ENCODE results near the gene AKR1C3.
"Not testable (repeated sequence)": the region's sequence is repeated elsewhere in the genome, so short reads cannot be mapped to it uniquely, and the experiment has no call there.

AKR1C3 gene

GRCh38 chr10:5088703-5089261 lies 5.4 kb upstream of the AKR1C3 start:
- DNase-seq (ENCODE audit: low read depth) = no peak

DNA sequence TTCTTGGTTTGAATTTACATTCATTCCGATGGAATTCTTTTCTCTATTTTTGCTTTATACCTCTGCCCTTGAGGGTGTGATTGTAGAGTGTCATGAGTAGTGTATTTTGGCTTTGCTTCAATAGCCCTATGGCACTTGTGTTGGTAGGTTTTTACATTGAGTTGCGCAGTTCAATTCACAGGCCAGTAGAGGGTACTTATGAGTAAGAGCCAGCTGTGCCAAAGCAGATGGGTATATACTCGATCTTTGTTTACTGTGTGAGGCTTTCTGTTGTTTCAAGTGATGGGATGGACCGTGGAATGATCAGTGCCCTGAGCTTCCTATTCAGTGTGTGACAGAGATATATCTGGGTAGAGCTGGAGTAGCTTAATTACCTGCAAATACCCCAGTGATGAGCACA lies 4.3 kb upstream of the AKR1C3 start:
- DNase-seq (ENCODE audit: low read depth) = peak; percentile 48

GRCh38 chr10:5090551-5090950 lies 3.7 kb upstream of the AKR1C3 start:
- no peak for DNase-seq (ENCODE audit: low read depth)

DNA sequence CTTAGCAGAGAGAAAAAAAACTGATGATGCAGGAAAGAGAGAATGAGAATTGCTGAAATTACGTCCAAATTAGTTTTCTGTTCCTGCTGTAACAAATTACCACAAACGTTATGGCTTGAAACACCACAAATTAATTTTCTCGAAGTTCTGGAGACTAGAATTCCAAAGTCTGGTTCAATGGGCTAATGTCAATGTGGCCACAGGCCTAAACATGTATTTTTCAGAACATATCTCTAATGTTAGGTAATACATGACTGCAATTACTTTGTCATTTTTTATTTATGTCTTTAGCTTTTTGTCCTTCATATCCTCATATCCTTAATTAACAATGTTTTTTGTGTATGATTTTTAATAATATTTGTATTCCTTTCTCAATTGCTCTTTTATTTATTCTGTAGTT lies 3.0 kb upstream of the AKR1C3 start:
- no peak for DNase-seq (ENCODE audit: low read depth)

DNA sequence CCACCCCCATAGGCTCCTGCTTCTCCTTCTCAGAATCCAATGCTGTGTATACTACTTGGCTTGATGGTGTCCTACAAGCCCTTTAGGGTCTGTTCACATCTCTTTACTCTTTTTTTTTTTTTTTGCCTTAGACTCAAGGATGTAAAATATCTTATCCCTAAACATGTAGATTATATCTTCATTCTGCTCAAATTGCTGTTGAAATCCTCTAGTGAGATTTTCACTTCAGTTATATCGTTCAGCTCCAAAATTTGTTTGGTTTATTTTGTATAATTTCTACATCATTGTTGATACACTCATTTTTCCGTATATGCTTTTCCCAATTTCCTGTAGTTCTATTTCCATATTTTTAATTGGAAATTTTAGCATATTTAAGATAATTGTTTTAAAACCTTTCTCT lies 1.8 kb upstream of the AKR1C3 start:
- no peak for DNase-seq (ENCODE audit: low read depth)

DNA sequence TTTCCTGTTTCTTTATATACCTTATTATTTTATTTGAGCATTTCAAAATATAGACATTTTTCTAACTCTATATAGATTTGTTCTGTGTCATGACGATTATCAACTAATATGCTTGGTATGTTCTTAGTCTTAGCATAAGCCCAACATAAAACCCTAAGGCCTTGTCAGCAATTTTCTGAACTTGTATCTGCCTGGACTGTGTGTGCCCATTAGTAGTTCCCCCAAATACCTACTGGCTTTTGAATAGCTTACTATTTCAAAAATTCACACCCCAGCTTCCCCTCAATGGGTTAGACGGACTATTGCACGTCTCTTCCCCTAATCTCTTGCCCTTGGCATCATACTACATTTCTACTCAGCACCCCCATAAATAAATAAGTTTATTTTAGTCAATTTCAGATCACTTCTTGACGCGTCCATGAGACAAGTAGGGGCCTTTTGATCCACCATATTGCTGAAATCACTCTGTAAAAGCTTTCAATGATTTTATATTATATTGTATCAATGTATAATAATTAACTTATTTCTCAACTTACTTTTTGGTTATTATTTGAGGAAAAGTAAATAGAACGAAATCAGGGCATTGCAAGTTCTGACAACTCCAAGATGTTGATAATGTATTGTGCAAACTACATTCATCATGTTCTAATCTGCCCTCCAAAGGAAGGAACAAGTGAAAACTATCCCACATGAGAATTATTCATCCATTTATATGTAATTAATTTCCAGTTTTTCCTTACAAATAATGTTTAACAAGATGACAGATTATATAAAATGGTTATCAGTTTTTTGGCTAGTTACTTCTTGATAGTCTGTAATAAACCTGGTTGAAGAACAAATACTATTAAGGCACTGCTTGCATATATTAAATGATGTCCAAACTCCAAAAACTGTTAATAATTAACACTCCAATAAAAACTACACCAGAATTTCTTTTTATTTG lies 1.1 kb upstream of the AKR1C3 start:
- DNase-seq (ENCODE audit: low read depth) = no peak

DNA sequence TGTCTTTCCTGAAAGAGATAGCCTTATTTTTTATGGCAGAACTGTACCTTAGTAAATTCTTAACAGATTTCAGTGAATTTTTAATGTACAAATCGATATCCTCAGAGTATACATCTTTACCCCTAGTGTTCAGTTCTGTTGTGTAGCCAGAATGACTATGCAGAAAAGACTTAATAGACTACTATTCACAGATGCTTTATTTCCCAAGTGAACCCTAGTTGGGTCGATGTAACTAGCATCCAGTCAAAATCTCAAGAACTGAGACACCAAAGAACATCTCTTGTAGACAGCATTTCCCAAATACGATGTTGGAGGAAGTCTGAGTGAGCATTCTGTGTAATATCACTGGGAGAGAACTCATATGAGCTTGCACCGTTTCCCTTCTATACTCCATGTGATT lies 1.5 kb downstream of the AKR1C3 start:
- DNase-seq (ENCODE audit: low read depth) = no peak

DNA sequence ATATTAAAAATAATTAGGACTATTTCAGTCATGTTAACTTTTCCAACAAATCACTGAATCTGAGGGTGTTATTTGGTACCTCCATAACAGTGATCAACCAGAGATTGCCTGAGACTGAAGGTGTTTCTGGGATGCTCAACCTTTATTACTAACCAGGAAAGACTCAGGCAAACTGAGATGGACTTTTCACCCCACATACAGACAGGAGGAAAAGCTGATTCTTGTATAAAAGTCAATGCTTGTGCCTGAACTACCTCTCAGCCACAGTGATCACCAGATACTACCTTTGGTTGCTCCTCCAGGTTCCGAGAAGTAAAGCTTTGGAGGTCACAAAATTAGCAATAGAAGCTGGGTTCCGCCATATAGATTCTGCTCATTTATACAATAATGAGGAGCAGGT lies 1.9 kb downstream of the AKR1C3 start:
- DNase-seq (ENCODE audit: low read depth) = no peak

DNA sequence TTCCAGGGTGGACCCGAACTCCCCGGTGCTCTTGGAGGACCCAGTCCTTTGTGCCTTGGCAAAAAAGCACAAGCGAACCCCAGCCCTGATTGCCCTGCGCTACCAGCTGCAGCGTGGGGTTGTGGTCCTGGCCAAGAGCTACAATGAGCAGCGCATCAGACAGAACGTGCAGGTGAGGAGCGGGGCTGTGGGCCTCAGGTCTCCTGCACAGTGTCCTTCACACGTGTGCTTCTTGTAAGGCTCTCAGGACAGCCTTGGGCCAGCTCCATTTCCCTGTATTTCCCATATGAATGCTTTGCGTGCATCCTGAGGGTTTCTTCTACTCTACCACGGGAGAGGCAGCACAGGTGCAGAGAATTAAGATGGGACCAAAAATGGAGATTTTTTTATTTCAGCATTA lies 8.3 kb downstream of the AKR1C3 start:
- DNase-seq (ENCODE audit: low read depth) = not testable (repeated sequence)

- DNase-seq (ENCODE audit: low read depth) = no peak
Observed at GRCh38 chr10:5103481-5103880, 9.3 kb downstream of the AKR1C3 start.

DNA sequence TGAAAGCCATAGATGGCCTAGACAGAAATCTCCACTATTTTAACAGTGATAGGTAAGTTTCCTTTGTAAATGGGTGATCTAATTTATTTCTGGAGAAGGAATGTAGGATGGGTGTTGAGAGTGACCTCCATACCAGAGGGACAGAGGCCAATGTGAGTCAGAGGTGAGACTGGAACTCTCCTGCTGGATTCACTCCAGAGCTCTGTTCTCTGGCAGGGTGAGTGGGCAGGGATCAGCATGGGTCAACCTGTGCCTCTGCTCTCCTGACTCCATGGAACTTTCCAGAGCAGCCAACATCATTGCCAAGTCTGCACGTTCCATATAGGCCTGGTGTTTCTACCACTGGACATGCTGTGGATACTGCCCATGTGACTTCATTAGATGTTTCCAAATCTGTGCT lies 11.4 kb downstream of the AKR1C3 start:
- no peak for DNase-seq (ENCODE audit: low read depth)

DNA sequence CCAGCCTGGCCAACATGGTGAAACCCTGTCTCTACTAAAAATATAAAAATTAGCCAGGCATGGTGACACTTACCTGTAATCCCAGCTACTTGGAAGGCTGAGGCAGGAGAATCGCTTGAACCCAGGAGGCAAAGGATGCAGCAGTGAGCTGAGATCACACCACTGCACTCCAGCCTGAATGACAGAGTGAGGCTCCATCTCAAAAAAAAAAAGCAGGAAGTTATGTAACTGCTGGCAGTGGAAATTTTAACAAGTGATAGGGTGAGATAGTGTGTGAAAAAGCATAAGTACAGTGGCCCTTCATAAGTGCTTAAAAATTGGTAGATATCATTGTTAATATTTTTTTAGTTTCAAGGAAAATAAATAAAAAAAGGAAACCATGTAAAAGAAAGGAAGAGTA lies 12.3 kb downstream of the AKR1C3 start:
- no peak for DNase-seq (ENCODE audit: low read depth)

- DNase-seq (ENCODE audit: low read depth) = no peak
Observed at GRCh38 chr10:5107860-5108526, 13.8 kb downstream of the AKR1C3 start.

- DNase-seq (ENCODE audit: low read depth) = no peak
Observed at GRCh38 chr10:5108658-5109416, 14.6 kb downstream of the AKR1C3 start.

- not testable (repeated sequence) for DNase-seq (ENCODE audit: low read depth)
Observed at GRCh38 chr10:5109861-5110260, 15.6 kb downstream of the AKR1C3 start.

DNA sequence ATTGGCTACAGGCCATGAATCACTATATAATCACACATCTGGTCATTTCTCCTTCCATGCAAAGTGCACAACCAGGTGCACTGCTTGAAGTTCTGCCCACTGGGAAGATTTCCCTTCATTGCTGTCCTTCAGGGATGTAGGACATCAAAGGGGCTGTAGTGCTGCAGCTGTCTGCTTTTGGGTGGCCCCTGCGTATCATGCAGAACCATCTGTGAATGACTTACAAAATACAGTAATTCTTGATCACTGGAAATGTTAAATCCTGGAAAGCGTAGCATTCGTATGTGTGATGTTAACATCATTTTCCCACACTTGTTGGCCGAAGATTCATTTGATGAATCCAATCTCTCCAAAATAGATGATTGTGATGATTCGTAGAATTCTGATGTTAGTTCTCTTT lies 22.4 kb downstream of the AKR1C3 start:
- no peak for DNase-seq (ENCODE audit: low read depth)

DNA sequence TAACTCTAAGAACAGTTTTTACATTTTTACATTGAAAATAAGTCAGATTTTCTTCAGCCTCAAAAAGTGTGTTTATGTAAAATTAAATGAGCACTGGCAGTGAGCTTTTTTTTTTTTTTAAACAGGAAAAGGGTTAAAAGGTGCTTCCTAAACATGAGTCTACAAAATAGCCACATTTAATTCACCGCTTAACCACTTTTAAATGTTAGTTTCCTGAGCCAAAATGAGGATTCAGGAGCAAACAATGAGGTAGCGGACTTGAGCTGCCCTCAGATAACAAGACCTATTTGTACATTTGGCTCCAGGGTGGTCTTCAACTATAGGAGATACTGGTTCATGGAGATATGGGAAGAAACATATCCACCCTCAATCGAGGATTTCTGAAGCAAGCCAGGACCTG lies 22.8 kb downstream of the AKR1C3 start:
- DNase-seq (ENCODE audit: low read depth) = no peak

DNA sequence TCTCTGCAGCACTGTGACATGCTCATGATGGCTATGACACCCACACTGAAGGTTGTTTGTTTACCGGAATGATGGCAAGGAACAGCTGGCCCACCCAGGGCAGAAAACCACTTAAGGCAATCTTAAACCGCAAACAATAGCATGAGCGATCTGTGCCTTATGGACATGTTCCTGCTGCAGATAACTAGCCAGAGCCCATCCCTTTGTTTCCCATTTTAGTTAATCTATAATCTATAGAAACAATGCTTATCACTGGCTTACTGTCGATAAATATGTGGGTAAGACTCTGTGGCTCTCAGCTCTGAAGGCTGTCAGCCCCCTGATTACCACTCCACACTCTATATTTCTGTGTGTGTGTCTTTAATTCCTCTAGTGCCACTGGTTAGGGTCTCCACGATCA lies 25.8 kb downstream of the AKR1C3 start:
- DNase-seq (ENCODE audit: low read depth) = not testable (repeated sequence)

DNA sequence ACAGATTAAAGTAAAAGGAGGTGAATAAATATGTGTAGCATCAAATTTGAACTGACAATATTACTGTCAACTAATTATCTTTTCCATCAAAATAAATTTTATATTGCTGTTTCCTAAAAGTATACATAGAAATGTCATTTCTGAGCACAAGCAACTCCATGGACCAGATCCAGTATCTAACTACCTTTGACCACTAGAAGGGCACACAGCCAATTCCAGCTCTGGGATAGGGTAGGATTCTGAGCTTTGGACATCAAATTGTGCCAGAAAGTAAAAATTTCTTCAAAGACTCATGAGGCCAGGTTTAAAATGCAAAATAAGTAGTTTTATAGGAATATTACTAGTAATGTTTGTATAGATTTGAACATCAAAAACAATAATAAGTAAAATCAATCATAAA lies 29.7 kb downstream of the AKR1C3 start:
- no peak for DNase-seq (ENCODE audit: low read depth)

DNA sequence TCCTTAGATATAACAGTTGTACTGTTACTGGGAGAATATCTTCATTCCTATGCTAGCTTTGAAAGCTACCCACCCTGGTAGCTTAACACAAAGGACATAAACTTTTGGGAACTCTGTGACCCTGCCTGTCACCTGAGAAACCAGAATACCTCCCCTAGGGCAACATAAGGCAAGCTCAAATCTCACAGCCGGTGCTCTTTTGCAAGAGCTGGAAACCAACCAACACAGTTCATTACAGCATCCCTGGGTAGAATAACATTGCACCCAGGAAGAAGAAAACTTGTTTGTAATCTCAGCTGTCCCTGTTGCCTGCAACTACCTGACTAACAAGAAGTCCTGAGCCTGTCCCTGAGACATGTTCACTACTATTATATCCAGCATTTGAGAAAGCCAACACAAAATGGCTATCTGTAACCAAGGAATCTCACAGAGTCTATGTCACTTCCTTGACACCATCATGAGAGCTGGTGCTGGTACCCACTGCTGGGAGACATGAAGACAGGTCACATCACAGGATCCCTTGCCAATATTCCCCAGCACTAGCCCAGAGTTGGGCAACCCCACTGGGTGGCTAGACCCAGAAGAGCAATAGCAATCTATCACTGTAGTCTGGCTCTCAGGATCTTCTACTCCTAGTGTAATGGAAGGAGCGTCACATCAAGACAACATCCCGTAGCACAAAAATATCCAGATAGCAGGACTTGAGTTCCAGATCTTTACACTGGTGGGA lies 31.3 kb downstream of the AKR1C3 start:
- no peak for DNase-seq (ENCODE audit: low read depth)

GRCh38 chr10:5135581-5135980 lies 41.4 kb downstream of the AKR1C3 start:
- no peak for DNase-seq (ENCODE audit: low read depth)
